Activated CD8-positive, alpha-beta memory T cell treated with anti-CD3 and anti-CD28 coated beads for 36 hours (primary cell): Measurements from ENCODE around the gene BCORL1. TPM values are rescaled to one million over a fixed set of nuclear protein-coding genes. Genes with fewer than 3 reads are reported as not detected.

ENCODE experiments used
- CTCF ChIA-PET: fragments of 350-600 bp; sonication (Branson Sonifier 250); formaldehyde crosslinking; loops from one replicate; lab custom pipeline; 2021; ENCODE audit warnings: antibody characterized with exemption; lab: Charles Lee
- POLR2A ChIA-PET: fragments of 350-600 bp; sonication (Branson Sonifier 250); formaldehyde crosslinking; loops from one replicate; lab custom pipeline; 2021; ENCODE audit warnings: antibody characterized with exemption; lab: Charles Lee
- total RNA-seq, 2 experiments: library from RNA; stranded (reverse); gene quantifications; one replicate each; pipeline ENCODE4 v1.2.3, GENCODE V29; 2021

BCORL1 gene, protein sequence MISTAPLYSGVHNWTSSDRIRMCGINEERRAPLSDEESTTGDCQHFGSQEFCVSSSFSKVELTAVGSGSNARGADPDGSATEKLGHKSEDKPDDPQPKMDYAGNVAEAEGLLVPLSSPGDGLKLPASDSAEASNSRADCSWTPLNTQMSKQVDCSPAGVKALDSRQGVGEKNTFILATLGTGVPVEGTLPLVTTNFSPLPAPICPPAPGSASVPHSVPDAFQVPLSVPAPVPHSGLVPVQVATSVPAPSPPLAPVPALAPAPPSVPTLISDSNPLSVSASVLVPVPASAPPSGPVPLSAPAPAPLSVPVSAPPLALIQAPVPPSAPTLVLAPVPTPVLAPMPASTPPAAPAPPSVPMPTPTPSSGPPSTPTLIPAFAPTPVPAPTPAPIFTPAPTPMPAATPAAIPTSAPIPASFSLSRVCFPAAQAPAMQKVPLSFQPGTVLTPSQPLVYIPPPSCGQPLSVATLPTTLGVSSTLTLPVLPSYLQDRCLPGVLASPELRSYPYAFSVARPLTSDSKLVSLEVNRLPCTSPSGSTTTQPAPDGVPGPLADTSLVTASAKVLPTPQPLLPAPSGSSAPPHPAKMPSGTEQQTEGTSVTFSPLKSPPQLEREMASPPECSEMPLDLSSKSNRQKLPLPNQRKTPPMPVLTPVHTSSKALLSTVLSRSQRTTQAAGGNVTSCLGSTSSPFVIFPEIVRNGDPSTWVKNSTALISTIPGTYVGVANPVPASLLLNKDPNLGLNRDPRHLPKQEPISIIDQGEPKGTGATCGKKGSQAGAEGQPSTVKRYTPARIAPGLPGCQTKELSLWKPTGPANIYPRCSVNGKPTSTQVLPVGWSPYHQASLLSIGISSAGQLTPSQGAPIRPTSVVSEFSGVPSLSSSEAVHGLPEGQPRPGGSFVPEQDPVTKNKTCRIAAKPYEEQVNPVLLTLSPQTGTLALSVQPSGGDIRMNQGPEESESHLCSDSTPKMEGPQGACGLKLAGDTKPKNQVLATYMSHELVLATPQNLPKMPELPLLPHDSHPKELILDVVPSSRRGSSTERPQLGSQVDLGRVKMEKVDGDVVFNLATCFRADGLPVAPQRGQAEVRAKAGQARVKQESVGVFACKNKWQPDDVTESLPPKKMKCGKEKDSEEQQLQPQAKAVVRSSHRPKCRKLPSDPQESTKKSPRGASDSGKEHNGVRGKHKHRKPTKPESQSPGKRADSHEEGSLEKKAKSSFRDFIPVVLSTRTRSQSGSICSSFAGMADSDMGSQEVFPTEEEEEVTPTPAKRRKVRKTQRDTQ (N-terminal part only)
- 10 to 100 TPM; 11.6 to 12.6 TPM for total RNA-seq

DNA sequence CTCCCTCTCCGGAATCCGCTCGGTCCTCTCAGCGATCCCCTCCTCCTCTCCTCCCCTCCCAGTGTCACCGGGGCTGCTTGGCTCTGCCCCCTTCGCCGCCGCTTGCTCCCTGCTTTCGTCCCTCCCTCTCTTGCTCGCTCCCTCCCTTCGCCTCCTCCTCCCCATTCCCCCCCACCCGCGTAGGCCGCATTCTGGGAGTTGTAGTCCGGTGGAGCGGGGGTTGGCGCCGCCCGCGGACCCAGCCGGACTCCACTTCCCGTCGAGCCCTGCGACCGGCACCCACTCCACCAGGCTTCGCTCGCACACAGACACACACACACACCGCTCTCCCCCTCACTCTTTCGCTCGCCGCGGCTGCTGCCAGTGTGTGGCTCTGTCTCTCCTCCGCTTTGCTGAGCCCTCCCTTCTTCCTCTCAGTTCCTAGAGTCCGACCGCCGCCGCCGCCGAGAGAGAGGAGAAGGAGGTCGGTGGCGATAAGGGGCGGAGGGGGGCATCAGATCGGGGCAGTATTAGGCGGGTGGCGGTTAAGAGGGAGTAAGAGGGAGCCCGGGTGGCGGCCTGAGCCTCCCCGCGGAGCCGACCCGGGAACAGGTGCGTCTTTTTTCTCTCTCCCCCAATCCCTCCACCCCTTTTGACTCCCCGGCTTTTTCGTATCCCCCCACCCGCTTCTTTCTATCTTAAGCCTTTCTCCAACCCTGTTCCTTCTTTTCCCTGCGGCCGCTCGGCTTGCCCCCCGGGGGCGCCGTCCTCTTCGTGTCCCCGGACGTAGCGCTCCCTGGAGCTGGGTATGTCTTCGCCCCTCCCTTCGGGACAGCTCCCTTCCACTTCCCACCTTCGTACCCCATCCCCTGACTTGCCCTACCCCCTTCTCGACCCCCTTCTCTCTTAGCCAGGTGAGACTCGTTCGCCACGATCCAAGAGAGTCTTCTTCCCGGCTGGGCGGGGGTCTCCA, at the start of gene BCORL1:
TSS of gene BCORL1 (plus strand) at position 336 of the 952 bp plus-strand sequence. CDS start 22,597 bp downstream, outside the sequence.
- ChIA-PET CTCF (interaction anchor here (0.7 kb wide), 1 partner anchor 52 kb away, joined by 3 read pairs; no protein-coding TSS in a partner anchor), POLR2A (interaction anchor here (0.7 kb wide), 1 partner anchor 373 kb away, joined by 11 read pairs; no protein-coding TSS in a partner anchor)

DNA sequence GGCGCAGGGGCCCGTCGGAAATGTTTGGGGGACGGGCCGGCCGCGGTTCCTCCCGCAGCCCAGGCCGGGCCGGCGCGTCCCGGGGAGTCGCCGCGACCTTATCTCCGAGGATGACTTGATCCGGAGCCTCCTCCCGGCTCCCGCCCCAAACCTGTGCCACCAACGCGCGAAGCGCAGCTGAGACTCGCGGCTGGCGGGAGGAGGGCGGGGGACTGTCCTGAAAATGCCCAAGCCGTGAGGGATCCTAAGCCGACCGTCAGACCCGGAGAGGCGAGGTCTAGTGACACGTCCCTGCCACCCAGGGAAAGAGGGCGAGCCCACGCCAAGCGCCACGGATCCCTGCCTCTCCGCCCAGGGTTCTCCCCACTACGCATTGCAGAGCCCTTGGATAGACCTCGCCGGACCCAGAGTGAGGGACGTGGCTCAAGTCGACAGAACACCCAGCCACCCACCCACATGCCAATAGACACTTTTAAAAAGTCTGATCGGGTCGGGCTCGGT, 49.6 kb upstream of the BCORL1 start:
- POLR2A ChIA-PET = no interaction called here

DNA sequence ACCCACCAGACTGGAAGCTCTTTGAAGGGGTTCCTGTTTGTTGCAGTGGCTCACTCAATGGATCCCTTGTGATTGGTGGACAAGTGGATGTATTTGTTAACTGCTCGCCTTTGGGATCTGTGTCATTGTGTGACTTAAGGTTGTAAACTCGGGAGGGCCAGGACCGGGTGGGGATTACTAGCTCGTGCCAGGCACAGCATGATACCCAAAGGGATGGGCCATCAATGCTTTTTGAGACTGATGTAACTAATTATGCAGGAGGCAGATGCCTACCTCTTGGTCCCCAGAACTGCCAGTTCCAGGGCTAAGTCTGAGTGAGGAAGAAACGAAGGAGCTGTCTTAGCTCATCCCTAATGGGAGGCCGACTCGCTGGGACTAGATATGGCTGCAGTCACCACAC, 48.7 kb upstream of the BCORL1 start:
- POLR2A ChIA-PET = interaction anchor here (0.7 kb wide), 1 partner anchor 26 kb away, joined by 7 read pairs; no protein-coding TSS in a partner anchor
- CTCF ChIA-PET = interaction anchor here (1.6 kb wide), 1 partner anchor 8 kb away, joined by 5 read pairs; no protein-coding TSS in a partner anchor

More for the DNA sequence above, 49.6 kb upstream of the BCORL1 start:
- CTCF ChIA-PET = no interaction called here

DNA sequence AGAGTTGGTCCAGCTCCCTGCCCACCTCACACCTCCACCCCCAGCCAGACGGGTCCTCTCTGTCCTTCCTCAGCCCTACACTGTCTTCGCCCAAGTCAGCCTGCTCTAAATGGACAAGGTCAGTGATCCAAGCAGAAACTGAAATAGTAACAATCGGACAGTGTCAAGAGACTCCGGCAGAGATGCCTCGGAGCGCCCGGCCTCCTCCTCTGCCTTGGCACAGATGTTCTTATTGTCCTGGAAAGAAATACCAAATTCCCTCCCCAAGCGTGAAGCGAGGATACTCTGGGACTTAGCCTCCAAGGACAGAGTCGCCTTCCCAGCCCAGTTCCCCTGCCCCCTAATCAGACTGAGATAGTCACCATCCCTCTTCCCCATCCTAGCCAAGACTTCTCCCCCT, 48.0 kb upstream of the BCORL1 start:
- CTCF ChIA-PET = interaction anchor here (1.6 kb wide), 1 partner anchor 9 kb away, joined by 5 read pairs; no protein-coding TSS in a partner anchor
- POLR2A ChIA-PET = no interaction called here

DNA sequence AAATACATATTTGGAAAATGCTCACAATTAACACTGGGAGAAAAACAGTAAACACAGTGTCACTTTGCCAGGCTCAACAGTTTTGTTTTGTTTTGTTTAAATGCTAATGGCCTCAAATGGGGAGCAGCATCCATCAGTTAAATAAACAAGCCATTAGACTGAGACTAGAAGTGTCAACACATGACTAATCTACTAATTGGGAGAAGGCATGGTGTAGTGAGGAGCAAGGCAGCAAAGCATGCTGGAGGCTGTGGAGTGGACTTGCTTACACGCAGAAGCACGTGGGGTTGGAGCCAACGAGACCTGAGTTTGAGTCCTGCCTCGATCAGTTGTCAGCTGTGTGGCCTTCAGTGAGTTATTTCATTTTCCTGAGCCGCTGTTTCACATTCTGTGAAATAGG, 47.5 kb upstream of the BCORL1 start:
- ChIA-PET POLR2A (no interaction called here), CTCF (interaction anchor here (1.6 kb wide), 1 partner anchor 10 kb away, joined by 5 read pairs; no protein-coding TSS in a partner anchor)

DNA sequence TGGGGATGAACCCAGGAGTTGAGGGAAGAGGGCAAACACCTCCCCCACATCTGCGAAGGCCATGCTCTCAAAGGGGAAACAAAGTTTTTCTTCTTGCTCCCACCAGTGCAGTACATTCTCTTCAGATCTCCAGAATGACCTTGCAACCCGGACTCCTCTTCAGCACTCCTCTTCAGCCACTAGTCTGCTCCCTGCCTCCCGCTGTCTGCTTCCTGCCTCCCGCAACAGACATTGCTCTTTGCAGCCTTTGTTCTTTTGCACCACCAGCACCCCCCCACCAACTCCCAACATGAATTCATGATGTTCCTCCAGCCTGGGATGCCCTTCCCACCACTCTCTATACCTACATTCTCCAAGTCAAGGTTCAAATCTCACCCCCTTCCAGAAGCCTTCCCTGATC, 44.4 kb upstream of the BCORL1 start:
- ChIA-PET POLR2A (no interaction called here), CTCF (no interaction called here)

DNA sequence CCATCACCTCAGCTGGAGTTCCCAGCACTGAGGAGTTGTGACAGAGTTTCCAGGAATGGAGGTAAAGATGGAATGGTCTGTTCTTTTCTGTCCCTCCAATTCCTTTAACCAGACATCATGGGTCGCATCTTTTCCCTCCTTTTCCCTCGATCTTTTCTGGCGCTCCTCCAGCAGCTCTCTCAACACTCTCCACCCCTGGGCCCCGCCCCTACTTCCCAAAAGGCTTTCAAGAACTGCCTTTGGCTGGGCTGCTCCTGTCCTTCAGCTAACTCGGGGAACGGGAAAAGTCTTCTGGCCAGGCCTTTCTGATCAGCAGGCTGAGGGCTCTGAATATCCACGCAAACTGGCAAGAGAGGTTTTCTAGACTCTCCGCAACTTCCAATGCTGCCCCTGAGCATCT, 42.4 kb upstream of the BCORL1 start:
- ChIA-PET CTCF (no interaction called here), POLR2A (no interaction called here)

DNA sequence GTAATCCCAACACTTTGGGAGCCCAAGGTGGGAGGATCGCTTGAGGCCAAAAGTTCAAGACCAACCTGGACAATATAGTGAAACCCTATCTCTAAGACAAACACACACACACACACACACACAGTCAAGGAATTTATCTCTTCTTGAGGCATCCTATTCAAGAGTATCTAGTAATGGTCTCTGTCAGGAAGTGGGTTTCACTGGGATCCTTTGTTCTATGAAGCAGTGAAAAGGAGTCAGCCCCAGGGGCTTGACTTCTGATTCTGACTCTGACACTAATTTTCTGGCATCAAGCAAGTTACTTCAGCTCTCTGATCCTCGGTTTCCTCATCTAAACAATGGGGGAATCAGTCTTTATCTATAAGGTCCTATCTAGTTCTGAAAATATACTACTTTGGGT, 41.7 kb upstream of the BCORL1 start:
- CTCF ChIA-PET = no interaction called here
- POLR2A ChIA-PET = no interaction called here

DNA sequence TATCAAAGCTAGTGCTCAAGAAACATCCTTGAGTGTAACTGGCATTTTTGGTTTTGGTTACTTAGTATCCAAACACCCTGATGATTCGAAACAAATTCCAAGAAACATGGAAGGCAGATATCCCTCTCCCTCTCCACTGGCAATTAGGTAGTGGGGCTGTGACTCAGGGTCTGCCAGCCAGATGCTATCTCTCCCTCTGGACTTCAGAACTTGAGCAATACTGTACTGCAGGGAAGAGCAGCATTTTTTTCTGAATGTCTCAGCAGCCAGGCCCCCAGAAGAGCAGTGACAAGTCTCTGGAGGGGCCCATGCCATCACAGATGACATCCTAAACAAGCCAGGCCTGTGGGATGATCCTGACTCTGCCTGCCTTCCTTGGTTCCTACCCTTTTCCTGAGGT, 37.3 kb upstream of the BCORL1 start:
- ChIA-PET CTCF (no interaction called here), POLR2A (no interaction called here)

DNA sequence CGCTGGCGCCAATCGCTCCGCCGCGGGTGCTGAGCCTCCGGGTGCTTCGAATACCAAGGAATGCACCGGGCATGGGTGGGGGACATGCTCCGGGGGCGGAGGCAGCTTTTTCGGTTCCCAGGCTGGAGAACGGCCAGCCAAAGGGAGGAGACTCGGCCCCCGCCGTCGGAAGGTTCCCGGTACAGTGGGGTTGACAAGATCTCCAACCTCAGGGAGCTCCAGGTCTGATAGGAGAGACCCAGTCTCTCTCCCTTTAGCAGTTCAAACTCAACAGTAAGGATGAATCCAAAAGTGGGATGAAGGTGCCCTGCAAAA, 29.1 kb upstream of the BCORL1 start:
- POLR2A ChIA-PET = no interaction called here
- CTCF ChIA-PET = no interaction called here

DNA sequence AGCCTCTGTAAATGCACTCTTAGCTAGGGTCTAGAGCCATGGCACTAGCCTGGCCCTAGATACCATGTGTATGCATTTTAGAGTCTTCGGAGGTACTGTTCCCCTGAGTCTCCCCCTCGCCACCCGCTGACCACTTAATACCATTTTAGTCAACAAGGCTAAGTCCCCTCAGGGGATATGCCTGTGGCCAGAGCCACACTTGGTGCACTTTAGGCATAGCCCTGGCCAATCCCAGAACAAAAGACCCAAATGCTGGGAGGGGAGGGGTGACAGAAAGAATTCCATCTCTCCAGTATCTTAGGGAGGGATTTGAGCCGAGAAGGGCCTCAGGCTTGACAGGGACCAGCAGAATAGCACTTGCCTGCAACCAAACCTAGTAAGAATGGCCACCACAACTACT, 28.6 kb upstream of the BCORL1 start:
- ChIA-PET POLR2A (no interaction called here), CTCF (no interaction called here)

DNA sequence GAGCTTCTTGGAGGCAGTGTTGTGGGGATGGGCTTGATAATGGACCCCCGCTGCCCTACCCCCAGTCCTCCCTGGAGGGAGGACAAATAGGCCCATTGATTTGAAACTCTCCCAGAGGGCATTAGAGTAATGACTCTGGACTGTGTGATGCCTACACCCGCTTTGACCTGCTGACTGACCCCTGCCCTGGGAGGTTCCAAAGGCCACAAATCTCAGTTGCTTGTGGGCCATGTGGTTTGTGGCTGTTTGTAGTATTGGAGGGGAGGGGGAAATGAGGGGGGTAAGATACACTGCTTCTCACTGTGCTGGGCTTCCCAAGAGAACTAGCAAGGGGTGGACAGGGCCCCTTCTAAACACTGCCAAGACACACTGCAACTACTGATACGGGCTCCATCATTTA, 27.6 kb upstream of the BCORL1 start:
- ChIA-PET POLR2A (no interaction called here), CTCF (no interaction called here)

DNA sequence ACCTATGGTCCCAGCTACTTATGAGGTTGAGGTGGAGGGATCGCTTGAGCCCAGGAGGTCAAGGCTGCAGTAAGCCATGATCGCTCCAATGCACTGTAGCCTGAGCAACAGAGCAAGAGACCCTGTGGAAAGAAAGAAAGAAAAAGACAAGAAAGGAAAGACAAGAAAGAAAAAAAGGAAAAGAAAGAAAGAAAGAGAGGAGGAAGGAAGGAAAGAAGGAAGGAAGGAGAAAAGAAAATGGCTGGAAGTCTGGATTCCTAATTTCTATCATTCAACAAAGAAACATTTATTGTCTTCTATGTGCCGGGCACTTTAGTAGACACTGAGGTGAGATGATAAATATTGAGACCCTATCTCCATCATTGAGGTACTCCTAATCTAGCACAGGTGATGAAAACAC, 26.8 kb upstream of the BCORL1 start:
- CTCF ChIA-PET = interaction anchor here (1.2 kb wide), 1 partner anchor 30 kb away, joined by 4 read pairs; no protein-coding TSS in a partner anchor
- POLR2A ChIA-PET = no interaction called here

DNA sequence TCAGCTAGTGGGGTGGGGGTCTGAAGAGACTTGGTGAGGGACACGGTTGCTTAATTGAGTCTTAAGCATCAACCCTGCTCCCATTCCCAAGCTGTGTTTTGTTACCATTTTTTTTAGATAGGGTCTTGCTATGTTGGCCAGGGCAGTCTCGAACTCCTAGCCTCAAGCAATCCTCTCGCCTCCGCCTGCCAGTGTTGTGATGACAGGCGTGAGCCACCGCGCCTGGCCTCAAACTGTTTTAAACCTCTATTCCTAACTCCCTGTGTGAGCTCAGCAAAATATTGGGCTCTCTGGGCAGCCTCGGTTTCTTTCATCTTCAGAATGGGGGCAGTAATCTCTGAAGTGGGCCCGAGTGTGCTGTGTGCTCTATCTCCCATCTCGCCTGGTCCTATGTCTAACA, 26.3 kb upstream of the BCORL1 start:
- POLR2A ChIA-PET = no interaction called here
- CTCF ChIA-PET = interaction anchor here (1.2 kb wide), 1 partner anchor 31 kb away, joined by 4 read pairs; no protein-coding TSS in a partner anchor

DNA sequence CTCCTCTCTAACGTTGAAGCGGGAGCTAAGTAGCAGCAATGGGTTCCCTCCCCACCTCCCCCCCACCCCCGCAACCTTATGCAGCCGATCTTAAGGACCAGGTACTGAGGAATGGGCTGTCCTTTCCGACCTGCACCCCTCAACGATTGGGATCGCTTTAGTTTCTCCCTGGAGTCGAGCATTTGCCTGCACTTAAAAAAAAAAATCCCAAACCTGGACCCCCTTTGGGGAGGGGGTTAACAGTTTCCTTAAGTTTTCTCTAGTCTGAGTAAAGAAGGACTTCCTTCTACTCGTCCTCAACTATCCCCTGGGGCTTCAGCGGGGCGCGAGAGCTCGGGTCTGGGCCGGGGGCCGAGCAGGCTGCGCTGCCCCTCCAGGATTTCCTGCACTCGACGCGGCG, 25.7 kb upstream of the BCORL1 start:
- POLR2A ChIA-PET = no interaction called here
- CTCF ChIA-PET = interaction anchor here (1.2 kb wide), 1 partner anchor 31 kb away, joined by 4 read pairs; no protein-coding TSS in a partner anchor

DNA sequence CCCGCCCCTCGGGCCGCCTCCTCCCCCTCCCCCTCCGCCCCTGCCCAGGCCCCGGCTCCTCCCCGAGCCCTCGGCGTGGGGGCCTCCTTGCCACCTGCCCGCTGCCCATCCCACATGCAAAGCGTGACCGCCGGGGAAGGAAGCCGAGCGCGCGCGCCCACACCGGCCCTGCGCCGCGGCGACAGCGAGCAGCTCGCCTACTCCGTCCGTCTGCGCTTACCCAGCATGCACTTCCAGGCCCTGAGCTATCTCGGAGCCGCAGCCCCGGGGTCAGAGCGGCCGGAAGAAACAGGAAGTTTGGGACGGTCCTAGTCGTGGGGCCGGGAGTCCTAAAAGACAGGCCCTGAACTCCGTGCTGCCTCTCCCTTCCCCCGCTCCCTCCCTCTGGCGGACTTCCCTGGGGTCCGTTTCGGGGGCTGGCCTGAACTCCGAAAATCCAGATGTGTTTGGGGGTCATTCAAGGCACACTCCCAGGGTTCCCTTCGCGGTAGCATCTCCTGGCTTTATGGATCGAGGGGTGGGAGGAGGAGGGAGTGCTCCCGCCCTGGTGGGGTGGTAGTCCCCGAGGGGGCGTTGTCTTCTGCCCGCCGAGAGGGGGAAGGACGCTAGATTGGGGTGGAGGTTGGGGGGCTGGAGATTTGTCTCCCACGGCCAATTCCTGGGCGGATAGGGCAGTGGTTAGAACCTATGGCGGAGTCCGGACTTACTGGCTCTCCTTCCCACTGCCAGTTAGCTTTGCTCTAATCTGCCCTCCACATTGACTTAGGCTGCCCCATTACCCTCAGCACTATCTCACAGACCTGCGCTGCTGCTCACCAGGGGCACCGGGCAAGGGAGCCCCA, 25.0 kb upstream of the BCORL1 start:
- ChIA-PET POLR2A (no interaction called here), CTCF (no interaction called here)

DNA sequence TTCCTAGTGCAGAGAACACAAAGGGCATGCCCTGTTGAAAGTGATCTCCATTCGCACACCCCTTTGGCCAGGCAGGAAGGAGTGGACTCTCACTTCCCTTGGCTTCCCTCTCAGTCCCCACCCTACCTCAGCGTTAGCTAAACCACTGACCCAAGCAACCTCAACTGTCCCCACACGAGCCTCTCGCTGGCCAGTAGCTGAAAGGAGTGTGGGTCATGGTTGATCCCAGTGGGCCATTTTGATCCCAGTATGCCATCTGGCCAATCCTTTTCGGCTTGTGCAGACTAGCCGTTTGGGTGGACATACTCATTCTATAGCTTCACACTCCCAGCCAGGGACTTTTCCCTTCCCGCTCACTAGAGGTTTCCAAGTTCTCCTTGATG, 24.4 kb upstream of the BCORL1 start:
- ChIA-PET POLR2A (no interaction called here), CTCF (interaction anchor here (0.6 kb wide), 1 partner anchor 73 kb away, joined by 3 read pairs; no protein-coding TSS in a partner anchor)
